Globus pallidus (tissue), 1 donor: ENCODE data around the gene VPS4A.
"Not testable (repeated sequence)": the region's sequence is repeated elsewhere in the genome, so short reads cannot be mapped to it uniquely, and the experiment has no call there.

Experiments used
- DNase-seq: peaks from one replicate; pipeline ENCODE4 v3.0.0-alpha.2; 2015; ENCODE audit warnings: low spot score

The VPS4A gene

DNA sequence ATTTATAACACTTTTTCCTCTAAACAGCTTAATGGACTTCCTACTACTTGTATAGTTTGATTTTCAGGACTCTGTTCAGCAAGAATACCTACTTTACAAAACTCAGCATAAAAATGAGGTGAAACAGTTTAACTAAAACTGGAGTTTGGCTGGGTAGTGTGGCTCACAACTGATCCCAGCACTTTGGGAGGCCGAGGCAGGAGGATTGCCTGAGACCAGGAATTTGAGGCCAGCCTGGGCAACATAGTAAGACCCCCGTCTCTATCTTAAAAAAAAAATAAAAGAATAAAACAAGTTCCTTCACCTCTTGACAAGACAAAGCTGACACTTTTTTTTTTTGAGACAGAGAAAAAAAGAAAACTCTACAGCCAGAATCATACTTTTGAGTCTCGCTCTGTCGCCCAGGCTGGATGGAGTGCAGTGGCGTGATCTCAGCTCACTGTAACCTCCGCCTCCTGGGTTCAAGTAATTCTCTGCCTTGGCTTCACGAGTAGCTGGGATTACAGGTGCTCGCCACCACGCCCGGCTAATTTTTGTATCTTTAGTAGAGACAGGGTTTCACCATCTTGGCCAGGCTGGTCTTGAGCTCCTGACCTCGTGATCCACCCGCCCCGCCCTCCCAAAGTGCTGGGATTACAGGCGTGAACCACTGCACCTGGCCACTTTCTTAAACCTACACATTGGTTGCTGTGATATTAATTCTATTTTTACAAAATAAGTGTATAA is 16.6 kb downstream of the VPS4A start:
- DNase-seq, result no peak

DNA sequence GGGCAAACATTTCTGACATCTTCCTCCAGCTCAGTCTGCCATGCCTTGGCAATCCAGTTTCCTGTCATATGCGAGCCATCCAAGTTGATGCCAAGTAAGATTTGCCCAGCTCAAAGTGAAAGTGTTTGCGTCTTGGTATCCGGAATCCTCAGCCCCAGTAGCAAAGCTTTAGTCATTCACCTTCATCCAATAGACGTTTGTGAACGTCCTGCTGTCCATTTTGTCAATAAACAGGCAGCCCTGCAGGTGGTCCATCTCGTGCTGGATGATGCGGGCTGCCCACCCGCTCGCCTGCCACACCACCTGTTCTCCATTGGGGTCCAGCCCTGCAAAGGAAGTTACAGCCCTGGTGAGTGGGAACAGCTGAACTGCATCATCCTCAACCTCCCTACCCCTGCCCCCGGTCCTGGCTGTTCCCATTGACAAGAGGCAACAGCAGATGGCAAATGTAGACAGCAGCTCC is 17.7 kb downstream of the VPS4A start:
- DNase-seq, result no peak

- DNase-seq, result no peak
Measured at GRCh38 chr16:69329369-69330285, 18.5 kb downstream of the VPS4A start.

DNA sequence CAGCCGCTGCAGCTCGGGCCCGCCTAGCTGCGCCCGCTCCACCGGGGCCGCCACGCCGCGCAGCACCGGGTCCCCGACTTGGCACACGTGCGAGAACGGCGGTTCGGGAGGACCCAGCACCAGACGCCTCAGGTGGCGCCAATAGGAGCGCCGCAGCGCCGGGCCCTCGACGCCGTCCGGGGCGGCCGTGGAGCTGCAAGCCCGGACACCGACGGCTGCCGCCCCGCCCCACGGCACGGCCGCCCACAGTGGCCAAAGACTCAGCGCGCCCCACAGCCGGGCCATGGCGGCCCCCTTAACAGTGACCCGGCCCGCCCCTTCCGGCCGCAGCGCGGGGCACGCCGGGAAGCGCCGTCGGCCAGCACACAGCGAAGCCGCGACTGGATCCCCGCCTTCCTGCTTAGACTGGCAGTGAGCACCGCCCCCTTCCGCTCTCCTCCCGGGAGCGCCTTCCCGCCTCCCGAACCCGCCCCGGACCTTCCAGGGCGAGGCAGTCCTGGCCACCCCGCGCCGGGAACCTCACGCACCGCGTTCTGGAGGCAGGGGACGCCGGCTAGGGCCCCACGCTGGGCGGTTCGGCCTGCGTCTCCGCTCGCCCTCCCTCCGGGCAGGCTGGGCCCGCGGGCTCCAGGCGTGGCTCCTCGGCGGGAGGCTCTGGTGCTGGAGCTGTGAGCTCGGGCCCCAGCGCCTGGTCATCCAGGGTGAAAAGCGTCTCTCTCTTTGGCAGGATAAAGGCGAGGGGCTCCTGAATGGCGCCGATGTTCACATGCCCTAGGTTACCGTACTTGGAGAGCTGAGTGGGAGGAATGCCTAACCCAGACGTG is 19.3 kb downstream of the VPS4A start, which contains the start of gene PDF:
Gene PDF, minus strand, starts transcription at position 303 of the 824 bp plus-strand sequence. Its CDS starts 18 bp downstream, at position 285.
- peak; percentile 94 for DNase-seq

- DNase-seq, result no peak
Measured at GRCh38 chr16:69334696-69335095, 23.5 kb downstream of the VPS4A start.

GRCh38 chr16:69338557-69339288 is 27.6 kb downstream of the VPS4A start:
- no peak for DNase-seq

GRCh38 chr16:69339289-69340094 is 28.3 kb downstream of the VPS4A start, which contains the start of the genes COG8 and NIP7:
TSS of gene COG8 (minus strand) at chr16:69339564. CDS start at chr16:69339552, 12 bp downstream.
TSS of gene NIP7 (plus strand) at chr16:69339772. CDS start at chr16:69339830, 58 bp downstream.
- DNase-seq, result peak; percentile 98

DNA sequence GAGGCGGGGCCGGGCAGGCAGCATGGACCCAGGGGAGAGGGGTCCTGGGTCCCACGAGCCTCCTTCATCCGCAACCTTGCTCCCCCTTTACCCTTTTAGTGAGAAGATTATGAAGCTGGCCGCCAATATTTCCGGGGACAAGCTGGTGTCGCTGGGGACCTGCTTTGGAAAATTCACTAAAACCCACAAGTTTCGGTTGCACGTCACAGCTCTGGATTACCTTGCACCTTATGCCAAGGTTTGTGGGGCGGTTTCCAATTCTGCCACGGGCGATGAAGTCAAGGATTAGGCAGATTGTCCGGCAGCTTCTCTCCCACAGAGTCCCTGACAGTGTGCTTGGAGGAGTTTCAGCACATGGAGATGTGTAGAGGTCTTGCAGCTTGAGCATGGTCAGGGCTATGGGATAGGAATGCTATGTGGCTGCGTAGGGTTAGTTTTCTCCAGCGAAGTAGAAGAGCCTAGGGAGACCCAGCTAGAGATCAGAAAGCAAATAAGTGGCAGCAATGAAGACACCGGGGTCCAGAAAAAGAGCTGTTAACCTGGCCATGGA is 29.0 kb downstream of the VPS4A start:
- no peak for DNase-seq

- DNase-seq, result peak; percentile 60
Measured at GRCh38 chr16:69344171-69344570, 33.0 kb downstream of the VPS4A start.

DNA sequence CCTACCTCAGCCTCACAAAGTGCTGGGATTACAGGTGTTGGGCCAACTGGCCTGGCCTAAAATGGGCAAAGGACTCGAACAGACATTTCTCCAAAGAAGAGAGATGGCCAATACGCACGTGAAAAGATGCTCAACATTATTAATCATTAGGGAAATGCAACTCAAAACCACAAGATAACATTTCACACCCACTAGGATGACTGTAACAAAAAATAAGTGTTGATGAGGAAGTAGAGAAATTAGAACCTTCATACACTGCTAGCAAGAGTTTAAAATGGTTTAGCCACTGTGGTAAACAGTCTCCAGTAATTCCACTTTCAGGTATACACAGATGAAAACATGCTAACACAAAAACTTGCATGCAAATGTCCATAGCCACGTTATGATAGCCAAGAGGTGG is 34.8 kb downstream of the VPS4A start:
- no peak for DNase-seq

- no peak for DNase-seq
Measured at GRCh38 chr16:69346683-69347082, 35.5 kb downstream of the VPS4A start.

DNA sequence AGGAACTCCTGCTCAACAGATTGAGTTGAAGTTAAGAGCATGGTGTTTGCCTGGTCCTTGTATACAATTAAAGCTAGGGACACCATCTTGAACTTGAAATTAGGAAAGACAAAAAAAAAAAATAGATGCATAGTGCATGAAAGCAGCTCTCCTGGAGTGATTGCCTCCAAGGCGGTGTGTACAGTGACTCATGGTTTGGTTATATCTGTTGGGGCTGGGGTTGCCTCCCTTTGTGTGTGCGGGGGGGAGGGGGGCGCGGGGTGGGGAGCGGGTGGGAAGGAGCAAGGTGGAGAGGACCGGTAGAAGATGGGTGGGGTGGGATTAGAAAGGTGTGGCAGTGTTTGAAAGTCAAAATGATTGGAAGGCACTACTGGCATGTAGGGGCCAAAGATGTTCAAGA is 37.1 kb downstream of the VPS4A start:
- no peak for DNase-seq

DNA sequence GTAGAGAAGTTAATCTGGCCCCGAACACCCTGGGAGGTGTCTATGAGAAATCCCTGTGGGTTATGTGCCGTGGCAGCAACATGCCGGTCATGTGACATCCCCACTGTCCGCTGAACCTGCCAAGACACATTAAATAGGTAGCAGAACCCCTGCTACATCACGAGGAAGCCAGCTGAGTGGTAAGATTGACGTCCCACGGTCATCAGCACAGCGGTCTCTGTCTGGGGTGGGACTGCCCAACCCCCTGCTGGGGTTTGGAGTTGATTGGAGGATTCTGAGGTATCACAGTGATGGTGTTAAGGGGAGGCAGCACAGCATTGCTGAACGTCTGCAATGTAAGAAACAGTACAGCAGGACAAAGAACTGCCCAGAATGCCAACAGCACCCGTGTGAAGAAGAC is 38.4 kb downstream of the VPS4A start:
- no peak for DNase-seq

DNA sequence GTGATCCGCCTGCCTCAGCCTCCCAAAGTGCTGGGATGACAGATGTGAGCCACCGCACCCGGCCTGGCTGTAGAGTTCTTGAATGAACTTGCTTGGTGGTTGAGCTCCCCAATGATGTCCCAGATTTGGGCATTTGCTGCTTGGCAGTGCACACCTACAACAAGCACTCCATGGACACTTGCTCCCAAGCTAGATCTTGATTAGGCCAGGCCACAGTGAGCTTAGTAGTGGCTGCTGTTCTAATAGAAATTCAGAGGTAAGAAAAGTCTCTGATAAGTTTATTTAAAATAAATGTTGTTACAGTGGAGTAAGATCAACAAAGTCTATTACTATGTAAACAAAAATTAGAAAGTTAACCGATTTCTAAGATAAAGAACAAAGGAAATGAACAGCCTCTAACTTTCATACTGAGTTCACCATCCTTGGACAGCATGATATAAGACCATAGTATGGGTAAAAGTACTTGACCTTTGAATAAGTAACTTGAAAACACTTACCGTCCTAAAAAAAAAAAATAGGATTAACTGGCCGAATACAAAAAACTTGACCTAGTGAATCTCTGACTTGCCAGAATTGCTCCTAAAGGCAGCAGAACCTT is 39.5 kb downstream of the VPS4A start:
- DNase-seq, result no peak

DNA sequence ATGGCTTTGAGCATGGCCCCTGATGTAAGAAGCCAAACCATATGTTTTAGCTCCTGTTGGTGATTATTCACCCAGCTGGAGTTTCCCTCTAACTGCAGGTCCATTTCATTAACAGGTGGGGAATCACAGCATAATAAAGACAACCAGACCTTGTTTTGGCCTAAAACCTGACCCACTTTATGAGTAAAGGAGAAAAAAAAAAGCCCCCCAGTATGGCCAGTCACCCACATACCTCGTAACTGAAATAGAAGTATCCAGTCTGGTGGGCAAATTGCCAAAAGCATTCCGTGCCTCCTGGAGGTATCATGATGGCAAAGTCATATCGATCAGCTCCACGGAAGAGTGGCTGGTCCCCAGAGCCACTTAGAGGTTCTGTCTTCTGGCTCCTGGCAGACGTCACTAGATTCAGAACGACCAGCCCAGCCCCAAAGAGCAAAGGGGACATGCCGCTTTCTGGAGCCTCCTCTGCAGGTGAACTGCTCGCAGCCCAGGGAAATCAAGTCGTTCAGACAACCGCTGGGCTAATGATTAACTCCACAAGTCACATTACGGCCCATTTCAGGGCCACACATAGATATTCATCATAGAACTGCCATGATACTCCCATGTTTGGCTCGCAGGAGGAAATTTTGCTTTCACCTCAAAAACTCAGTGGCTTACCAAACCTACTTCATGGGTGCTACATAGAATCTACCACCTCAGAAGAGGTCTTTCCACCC is 40.3 kb downstream of the VPS4A start, which contains the start of gene TMED6:
Gene TMED6, minus strand, starts transcription at position 478 of the 719 bp plus-strand sequence. Its CDS starts 33 bp downstream, at position 445.
- no peak for DNase-seq

DNA sequence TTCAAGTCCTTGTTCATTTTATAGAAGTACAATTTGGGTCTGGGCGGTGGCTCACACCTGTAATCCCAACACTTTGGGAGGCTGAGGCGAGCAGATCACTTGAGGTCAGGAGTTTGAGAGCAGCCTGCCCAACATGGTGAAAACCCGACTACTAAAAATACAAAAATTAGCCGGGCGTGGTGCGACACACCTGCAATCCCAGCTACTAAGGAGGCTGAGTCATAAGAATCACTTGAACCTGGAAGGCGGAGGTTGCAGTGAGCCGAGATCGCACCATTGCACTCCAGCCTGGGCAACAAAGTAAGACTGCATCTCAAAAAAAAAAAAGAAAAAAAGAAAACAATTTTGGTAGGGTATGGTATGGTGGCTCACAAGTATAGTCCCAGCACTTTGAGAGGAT is 48.9 kb downstream of the VPS4A start:
- not testable (repeated sequence) for DNase-seq

DNA sequence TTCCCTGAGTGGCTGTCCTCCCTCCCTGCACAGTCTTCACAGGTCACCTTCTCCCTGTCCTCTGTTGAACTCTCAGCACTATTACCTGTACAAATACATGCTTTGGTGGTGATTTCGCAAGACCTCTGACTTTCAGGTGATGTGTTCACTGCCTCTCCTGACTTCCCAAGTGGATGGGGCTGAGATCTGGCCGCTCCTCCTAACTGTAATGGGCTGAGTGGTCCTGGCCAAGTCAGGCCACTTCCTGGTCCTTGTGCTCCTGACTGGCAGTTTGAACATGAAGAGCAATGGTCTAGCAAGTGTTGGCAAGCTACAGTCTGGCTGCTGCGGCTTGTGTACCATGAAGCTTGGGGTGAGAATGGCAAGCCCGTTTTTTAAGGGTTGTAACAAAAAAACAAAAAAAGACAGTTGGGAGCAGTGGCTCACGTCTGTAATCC is 52.1 kb downstream of the VPS4A start:
- DNase-seq, result no peak

- no peak for DNase-seq
Measured at GRCh38 chr16:69364088-69364487, 52.9 kb downstream of the VPS4A start.

GRCh38 chr16:69365901-69366300 is 54.8 kb downstream of the VPS4A start:
- no peak for DNase-seq
